Measurements from ENCODE around the gene CHP2.
"Not testable (repeated sequence)": the region's sequence is repeated elsewhere in the genome, so short reads cannot be mapped to it uniquely, and the experiment has no call there.

The CHP2 gene

DNA sequence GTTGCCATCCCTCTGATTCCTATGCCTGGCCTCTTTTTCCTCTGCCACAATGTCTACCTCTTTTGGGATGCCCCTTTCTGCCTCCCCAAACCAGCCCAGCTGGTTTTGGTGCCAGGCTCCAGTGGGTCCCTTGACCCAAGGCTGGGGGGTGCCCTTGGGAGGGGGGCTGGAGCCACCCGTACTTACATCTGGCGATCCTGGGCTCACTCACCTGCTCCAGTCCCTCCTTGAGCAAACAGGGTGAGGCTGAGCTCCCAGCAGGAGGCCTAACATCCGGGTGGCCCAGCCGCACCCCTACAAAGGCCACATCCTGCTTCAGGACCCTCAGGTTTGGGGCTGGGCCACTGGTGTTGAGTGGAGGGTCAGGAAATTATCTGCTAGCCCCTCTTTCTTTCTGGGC, 43.0 kb upstream of the CHP2 start:
- TF ChIP-seq, protein P1, sequence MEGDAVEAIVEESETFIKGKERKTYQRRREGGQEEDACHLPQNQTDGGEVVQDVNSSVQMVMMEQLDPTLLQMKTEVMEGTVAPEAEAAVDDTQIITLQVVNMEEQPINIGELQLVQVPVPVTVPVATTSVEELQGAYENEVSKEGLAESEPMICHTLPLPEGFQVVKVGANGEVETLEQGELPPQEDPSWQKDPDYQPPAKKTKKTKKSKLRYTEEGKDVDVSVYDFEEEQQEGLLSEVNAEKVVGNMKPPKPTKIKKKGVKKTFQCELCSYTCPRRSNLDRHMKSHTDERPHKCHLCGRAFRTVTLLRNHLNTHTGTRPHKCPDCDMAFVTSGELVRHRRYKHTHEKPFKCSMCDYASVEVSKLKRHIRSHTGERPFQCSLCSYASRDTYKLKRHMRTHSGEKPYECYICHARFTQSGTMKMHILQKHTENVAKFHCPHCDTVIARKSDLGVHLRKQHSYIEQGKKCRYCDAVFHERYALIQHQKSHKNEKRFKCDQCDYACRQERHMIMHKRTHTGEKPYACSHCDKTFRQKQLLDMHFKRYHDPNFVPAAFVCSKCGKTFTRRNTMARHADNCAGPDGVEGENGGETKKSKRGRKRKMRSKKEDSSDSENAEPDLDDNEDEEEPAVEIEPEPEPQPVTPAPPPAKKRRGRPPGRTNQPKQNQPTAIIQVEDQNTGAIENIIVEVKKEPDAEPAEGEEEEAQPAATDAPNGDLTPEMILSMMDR (IDR thresholded peaks at IDR 0.05; ENCODE audit: extremely low read depth, insufficient read depth, missing control alignments), result no peak
- DNase-seq (ENCODE audit: low spot score), result no peak
- in situ Hi-C loops (cut with MboI; ENCODE audit: low pct_unique_long_range_greater_than_20kb, low sequenced_read_pairs, unreplicated experiment), result no loop called here

- in situ Hi-C loops (cut with MboI; ENCODE audit: low pct_unique_long_range_greater_than_20kb, low sequenced_read_pairs, unreplicated experiment), result no loop called here
- DNase-seq (ENCODE audit: low spot score), result no peak
- TF ChIP-seq, protein P1 (IDR thresholded peaks at IDR 0.05; ENCODE audit: extremely low read depth, insufficient read depth, missing control alignments), result no peak
These were observed 41.9 kb upstream of the CHP2 start, which contains the start of gene ERN2 for GRCh38 chr16:23712976-23713375. Gene ERN2 (minus strand): TSS chr16:23713222. CDS start chr16:23713187, 35 bp downstream.

GRCh38 chr16:23716484-23716883, 38.3 kb upstream of the CHP2 start:
- in situ Hi-C loops (cut with MboI; ENCODE audit: low pct_unique_long_range_greater_than_20kb, low sequenced_read_pairs, unreplicated experiment), result no loop called here
- no peak for DNase-seq (ENCODE audit: low spot score)
- TF ChIP-seq, protein P1 (IDR thresholded peaks at IDR 0.05; ENCODE audit: extremely low read depth, insufficient read depth, missing control alignments), result no peak

GRCh38 chr16:23722613-23723240, 32.1 kb upstream of the CHP2 start:
- in situ Hi-C loops (cut with MboI; ENCODE audit: low pct_unique_long_range_greater_than_20kb, low sequenced_read_pairs, unreplicated experiment); DNase-seq (ENCODE audit: low spot score): not testable (repeated sequence)

- in situ Hi-C loops (cut with MboI; ENCODE audit: low pct_unique_long_range_greater_than_20kb, low sequenced_read_pairs, unreplicated experiment), result no loop called here
- DNase-seq (ENCODE audit: low spot score), result no peak
- TF ChIP-seq, protein P1 (IDR thresholded peaks at IDR 0.05; ENCODE audit: extremely low read depth, insufficient read depth, missing control alignments), result no peak
These were observed 30.6 kb upstream of the CHP2 start for GRCh38 chr16:23724096-23724784.

DNA sequence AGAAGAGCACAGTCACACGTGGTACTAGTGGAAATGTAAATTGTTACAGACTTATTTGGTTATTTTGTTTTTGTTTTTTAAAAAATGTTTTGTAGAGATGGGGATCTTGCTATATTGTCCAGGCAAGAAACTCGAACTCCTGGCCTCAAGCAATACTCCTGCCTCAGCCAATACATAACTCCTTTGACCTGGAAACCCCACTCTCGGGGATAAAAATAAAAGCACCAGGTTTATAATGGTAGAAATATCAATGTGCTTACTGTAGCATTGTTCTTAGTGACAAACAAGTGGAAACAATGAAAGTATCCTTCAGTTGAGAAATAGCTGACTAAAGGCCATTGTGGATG, 30.1 kb upstream of the CHP2 start:
- no peak for DNase-seq (ENCODE audit: low spot score)
- in situ Hi-C loops (cut with MboI; ENCODE audit: low pct_unique_long_range_greater_than_20kb, low sequenced_read_pairs, unreplicated experiment), result no loop called here
- TF ChIP-seq, protein P1 (IDR thresholded peaks at IDR 0.05; ENCODE audit: extremely low read depth, insufficient read depth, missing control alignments), result no peak

GRCh38 chr16:23726710-23727109, 28.1 kb upstream of the CHP2 start:
- in situ Hi-C loops (cut with MboI; ENCODE audit: low pct_unique_long_range_greater_than_20kb, low sequenced_read_pairs, unreplicated experiment), result no loop called here
- TF ChIP-seq, protein P1 (IDR thresholded peaks at IDR 0.05; ENCODE audit: extremely low read depth, insufficient read depth, missing control alignments), result no peak
- DNase-seq (ENCODE audit: low spot score), result no peak
